ENCODE results near the gene DNAH2.

DNA sequence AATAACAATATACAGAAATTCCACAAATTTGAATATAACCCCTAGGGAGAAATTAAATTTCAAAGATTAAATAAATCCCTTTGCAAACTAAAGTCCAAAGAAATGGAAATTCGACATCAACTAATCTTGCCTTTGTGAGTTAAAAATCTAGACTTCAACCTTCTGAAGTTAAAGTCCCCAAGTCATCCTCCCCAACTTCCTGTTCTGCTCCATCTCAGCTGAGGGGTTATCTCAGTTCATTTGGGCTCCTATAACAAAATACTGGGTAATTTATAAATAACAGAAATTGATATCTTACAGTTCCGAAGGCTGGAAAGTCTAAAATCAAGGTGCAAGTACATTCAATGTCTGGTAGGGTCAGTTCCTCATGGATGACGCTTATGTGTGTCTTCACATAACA lies 93.7 kb downstream of the DNAH2 start:
- TF ChIP-seq, protein P1, sequence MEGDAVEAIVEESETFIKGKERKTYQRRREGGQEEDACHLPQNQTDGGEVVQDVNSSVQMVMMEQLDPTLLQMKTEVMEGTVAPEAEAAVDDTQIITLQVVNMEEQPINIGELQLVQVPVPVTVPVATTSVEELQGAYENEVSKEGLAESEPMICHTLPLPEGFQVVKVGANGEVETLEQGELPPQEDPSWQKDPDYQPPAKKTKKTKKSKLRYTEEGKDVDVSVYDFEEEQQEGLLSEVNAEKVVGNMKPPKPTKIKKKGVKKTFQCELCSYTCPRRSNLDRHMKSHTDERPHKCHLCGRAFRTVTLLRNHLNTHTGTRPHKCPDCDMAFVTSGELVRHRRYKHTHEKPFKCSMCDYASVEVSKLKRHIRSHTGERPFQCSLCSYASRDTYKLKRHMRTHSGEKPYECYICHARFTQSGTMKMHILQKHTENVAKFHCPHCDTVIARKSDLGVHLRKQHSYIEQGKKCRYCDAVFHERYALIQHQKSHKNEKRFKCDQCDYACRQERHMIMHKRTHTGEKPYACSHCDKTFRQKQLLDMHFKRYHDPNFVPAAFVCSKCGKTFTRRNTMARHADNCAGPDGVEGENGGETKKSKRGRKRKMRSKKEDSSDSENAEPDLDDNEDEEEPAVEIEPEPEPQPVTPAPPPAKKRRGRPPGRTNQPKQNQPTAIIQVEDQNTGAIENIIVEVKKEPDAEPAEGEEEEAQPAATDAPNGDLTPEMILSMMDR (IDR thresholded peaks at IDR 0.05), result no peak
- no peak for TF ChIP-seq POLR2A (IDR thresholded peaks at IDR 0.05)

Data from tibial nerve (tissue), 3 donors.